HAP-1 (cell line): Measurements from ENCODE around the gene SYT2.
"Not testable (repeated sequence)": the region's sequence is repeated elsewhere in the genome, so short reads cannot be mapped to it uniquely, and the experiment has no call there.

Experiments used
- DNase-seq, 2 experiments: peaks; one replicate each; pipeline ENCODE4 v3.0.0-alpha.2; 2016 to 2020; ENCODE audit warnings: low spot score in 2 of 2
- H3K27me3 ChIP-seq: fragments of 250-450 bp; sonication (Bioruptor Pico); 2 replicates; pipeline ENCODE4 v1.5.1; 2020; ENCODE audit warnings: low read depth, mild to moderate bottlenecking, moderate library complexity
- H3K36me3 ChIP-seq: fragments of 250-450 bp; sonication (Bioruptor Pico); replicated peaks from 2 replicates; pipeline ENCODE4 v1.5.1; 2020; ENCODE audit warnings: mild to moderate bottlenecking
- H3K4me1 ChIP-seq: fragments of 250-450 bp; sonication (Bioruptor Pico); 2 replicates; pipeline ENCODE4 v1.5.1; 2020; ENCODE audit warnings: mild to moderate bottlenecking
- H3K4me3 ChIP-seq: fragments of 250-450 bp; sonication (Bioruptor Pico); 2 replicates; pipeline ENCODE4 v1.5.1; 2020; ENCODE audit warnings: mild to moderate bottlenecking, moderate library complexity
- H3K9me3 ChIP-seq: fragments of 250-450 bp; sonication (Bioruptor Pico); 2 replicates; pipeline ENCODE4 v1.5.1; 2020; ENCODE audit warnings: mild to moderate bottlenecking, moderate library complexity
- in situ Hi-C: fragments of 300-500 bp; cut with MboI; formaldehyde crosslinking; loops from 3 replicates; pipeline ENCODE4 v1.14.3; 2020; ENCODE audit warnings: low sequenced_read_pairs, inconsistent platforms, mixed read lengths

Gene SYT2

DNA sequence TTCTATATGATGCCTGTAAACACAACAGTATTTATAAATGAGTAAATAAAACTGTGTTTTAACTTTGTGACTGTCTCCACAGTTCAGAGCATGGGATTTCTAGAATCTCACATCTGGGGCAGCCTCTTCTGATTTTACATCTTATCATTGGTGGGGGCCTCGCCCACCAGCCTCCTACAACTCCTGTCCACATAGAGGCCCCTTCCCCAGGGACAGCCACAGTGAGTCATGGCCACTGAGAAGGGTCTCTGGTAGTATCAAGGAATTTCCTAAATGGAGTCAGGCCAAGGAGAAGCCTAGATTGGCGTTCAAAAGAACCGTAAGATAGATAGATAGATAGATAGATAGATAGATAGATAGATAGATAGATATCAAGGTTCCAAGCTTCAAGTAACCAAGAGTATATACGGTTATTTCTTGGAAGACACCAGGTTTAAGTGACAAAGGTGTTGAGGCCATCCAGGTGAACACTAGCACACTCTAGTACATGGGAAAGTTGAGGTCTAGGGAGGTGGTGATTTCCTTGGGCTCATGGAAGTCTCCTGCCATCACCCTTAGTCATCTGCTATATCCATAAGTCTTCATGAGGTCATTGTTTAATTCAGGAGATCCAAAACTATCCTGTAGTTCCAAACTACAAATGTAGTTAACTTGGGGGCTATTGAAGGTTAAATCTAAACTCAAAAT is 121.6 kb downstream of the SYT2 start:
- Histone ChIP-seq H3K4me1 (no peaks in the 10 kb centered on the region), H3K4me3 (no peak overlapping the region), H3K36me3 (no peaks in the 10 kb centered on the region), H3K9me3 (no peaks in the 10 kb centered on the region), H3K27me3 (no peaks in the 10 kb centered on the region)
- no peak for DNase-seq
- in situ Hi-C loops: no loop called here

- H3K4me1 ChIP-seq: no peaks in the 10 kb centered on the region
- in situ Hi-C loops: no loop called here
- H3K9me3 ChIP-seq: no peaks in the 10 kb centered on the region
- no peak for DNase-seq
- H3K36me3 ChIP-seq: no peaks in the 10 kb centered on the region
- H3K4me3 ChIP-seq: no peak overlapping the region
- H3K27me3 ChIP-seq: no peaks in the 10 kb centered on the region
Observed at GRCh38 chr1:202587859-202588485, 122.3 kb downstream of the SYT2 start.

DNA sequence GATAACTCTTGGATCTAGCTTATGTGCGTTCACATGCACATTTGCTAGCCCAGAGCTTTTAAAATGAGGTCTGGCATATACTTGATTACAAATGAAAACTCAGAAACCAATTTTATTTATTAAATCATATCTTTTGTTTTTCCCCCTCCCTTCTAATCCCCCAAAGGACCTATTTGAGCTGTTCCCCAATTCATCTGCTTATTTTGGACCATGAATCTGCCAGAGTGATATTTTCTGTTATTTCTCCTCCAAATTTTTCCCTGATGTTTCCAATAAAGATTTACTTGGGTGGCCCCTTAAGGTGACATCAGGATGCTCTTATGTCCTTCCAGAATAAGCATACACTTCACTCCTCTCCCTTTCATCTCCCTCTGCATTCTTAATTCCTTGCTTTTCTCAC is 123.4 kb downstream of the SYT2 start:
- H3K27me3 ChIP-seq: no peaks in the 10 kb centered on the region
- H3K4me1 ChIP-seq: no peaks in the 10 kb centered on the region
- no peaks in the 10 kb centered on the region for H3K36me3 ChIP-seq
- H3K9me3 ChIP-seq: no peaks in the 10 kb centered on the region
- no peak for DNase-seq
- H3K4me3 ChIP-seq: no peak overlapping the region
- in situ Hi-C loops: no loop called here

GRCh38 chr1:202586018-202586821 is 124.0 kb downstream of the SYT2 start:
- H3K27me3 ChIP-seq: no peaks in the 10 kb centered on the region
- no peak for DNase-seq
- no peaks in the 10 kb centered on the region for H3K4me1 ChIP-seq
- no peaks in the 10 kb centered on the region for H3K9me3 ChIP-seq
- in situ Hi-C loops: no loop called here
- no peak overlapping the region for H3K4me3 ChIP-seq
- H3K36me3 ChIP-seq: no peaks in the 10 kb centered on the region

- DNase-seq: no peak
- no peaks in the 10 kb centered on the region for H3K9me3 ChIP-seq
- H3K36me3 ChIP-seq: no peaks in the 10 kb centered on the region
- no peaks in the 10 kb centered on the region for H3K4me1 ChIP-seq
- in situ Hi-C loops: no loop called here
- no peak overlapping the region for H3K4me3 ChIP-seq
- H3K27me3 ChIP-seq: no peaks in the 10 kb centered on the region
Observed at GRCh38 chr1:202585590-202585933, 124.7 kb downstream of the SYT2 start.

DNA sequence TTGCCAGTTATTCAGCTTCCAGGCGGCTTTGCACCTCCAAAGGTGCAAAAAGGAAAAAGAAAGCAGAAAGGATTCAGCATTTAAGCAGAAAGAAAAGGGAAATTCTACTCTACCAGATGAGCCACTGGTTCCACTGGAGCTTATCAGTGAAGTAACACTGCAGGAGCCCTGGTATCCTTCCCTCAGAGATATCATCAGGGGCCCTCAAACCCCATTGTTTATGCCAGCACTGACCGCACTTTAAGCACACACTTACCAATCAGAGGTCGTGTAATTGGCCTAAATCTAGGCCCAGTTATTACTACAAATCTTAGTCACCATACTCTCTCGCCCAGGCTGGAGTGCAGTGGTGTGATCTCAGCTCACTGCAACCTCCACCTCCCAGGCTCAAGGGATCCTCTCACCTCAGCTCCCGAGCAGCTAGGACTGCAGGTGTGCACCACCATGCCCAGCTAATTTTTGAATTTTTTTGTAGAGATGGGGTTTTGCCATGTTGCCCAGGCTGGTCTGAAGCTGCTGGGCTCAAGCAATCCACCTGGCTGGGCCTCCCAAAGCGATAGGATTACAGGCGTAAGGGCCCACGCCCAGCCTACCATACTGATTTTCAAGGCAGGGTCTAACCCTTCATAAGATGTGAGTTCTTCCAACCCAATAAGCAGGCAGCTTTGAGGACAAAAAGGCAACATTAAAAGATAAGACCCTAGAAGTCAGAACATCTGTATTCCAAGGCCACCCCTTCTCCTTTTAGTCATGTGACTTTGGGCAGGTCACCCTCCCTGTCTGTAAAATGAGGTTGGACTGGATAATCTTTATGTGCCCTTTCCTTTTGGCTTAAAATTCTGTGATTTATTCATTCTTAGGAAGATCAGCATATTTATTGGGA is 125.3 kb downstream of the SYT2 start:
- no peak overlapping the region for H3K4me3 ChIP-seq
- DNase-seq: no peak
- in situ Hi-C loops: no loop called here
- no peaks in the 10 kb centered on the region for H3K4me1 ChIP-seq
- H3K36me3 ChIP-seq: no peaks in the 10 kb centered on the region
- no peaks in the 10 kb centered on the region for H3K27me3 ChIP-seq
- no peaks in the 10 kb centered on the region for H3K9me3 ChIP-seq

DNA sequence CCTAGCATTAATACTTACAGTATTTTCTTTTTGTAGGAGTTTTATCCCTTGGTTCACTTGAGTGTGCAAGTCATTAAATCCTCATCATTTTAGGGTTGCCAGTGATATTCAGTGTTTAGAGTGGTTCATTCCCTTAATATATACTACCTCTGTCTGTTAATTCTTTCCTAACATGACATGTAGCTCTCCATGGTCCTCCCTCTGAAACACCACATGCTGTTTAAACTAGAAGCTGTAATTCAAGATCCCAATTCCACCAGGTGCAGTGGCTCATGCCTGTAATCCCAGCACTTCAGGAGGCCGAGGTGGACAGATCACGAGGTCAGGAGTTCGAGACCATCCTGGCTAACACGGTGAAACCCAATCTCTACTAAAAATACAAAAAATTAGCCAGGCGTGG is 127.9 kb downstream of the SYT2 start:
- H3K27me3 ChIP-seq, in situ Hi-C loops, H3K4me3 ChIP-seq, DNase-seq, H3K9me3 ChIP-seq, H3K36me3 ChIP-seq: not testable (repeated sequence)
- peaks cover 15% of the 10 kb centered on the region for H3K4me1 ChIP-seq

GRCh38 chr1:202580619-202581018 is 129.6 kb downstream of the SYT2 start:
- Histone ChIP-seq H3K4me3 (no peak overlapping the region), H3K4me1 (peaks cover 27% of the 10 kb centered on the region), H3K36me3 (no peaks in the 10 kb centered on the region), H3K27me3 (no peaks in the 10 kb centered on the region), H3K9me3 (no peaks in the 10 kb centered on the region)
- no peak for DNase-seq
- in situ Hi-C loops: no loop called here

- Histone ChIP-seq H3K4me1 (peaks cover 27% of the 10 kb centered on the region), H3K36me3 (no peaks in the 10 kb centered on the region), H3K4me3 (no peak overlapping the region), H3K27me3 (no peaks in the 10 kb centered on the region), H3K9me3 (no peaks in the 10 kb centered on the region)
- in situ Hi-C loops: no loop called here
- no peak for DNase-seq
Observed at GRCh38 chr1:202579806-202580205, 130.4 kb downstream of the SYT2 start.

DNA sequence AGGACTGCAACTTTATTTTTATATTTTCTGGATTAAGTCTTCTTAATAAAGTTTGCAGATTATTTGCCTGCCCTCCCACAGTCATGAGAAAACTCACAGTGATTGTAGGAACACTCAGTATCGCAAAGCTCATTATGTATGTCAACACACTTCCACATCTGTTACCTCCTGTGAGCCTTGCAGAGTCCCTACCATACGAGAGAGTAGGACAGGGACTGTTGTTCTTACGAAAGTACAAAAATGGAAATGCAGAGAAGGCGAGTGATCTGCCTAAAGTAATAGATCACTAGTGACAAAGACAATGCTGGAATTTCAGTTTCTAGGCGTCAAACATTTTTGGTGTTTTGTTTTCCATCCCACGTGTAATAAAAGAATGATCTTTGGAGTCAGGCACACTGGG is 131.7 kb downstream of the SYT2 start:
- H3K27me3 ChIP-seq: no peaks in the 10 kb centered on the region
- peaks cover 27% of the 10 kb centered on the region for H3K4me1 ChIP-seq
- no peak for DNase-seq
- no peaks in the 10 kb centered on the region for H3K9me3 ChIP-seq
- H3K4me3 ChIP-seq: no peak overlapping the region
- in situ Hi-C loops: no loop called here
- H3K36me3 ChIP-seq: no peaks in the 10 kb centered on the region

GRCh38 chr1:202578001-202578504 is 132.2 kb downstream of the SYT2 start:
- Histone ChIP-seq H3K4me1 (peaks cover 27% of the 10 kb centered on the region), H3K27me3 (no peaks in the 10 kb centered on the region), H3K4me3 (no peak overlapping the region), H3K9me3 (no peaks in the 10 kb centered on the region), H3K36me3 (no peaks in the 10 kb centered on the region)
- in situ Hi-C loops: no loop called here
- DNase-seq: peak; percentile 24 to 33

DNA sequence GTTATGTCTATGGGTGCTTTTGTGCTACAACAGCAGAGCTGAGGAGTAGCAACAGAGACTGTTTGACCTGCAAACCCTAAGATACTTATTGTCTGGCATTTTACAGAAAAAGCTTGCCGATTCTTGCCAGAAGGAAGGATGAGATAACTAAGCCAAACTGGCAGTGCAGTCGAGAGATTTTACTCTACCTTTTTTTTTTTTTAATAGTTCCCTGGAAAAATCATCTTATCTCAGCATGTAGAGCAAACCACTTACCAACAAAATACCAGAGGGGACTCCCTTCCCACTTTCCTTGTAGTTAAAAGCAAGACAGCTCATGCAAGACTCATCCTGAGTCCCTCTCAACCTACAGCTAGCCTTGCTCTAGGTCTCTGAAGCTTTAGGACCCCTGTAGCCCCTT is 132.9 kb downstream of the SYT2 start:
- H3K9me3 ChIP-seq: no peaks in the 10 kb centered on the region
- H3K27me3 ChIP-seq: no peaks in the 10 kb centered on the region
- in situ Hi-C loops: no loop called here
- H3K4me3 ChIP-seq: no peak overlapping the region
- H3K4me1 ChIP-seq: peaks cover 27% of the 10 kb centered on the region
- peak in 1 of 2 experiments; percentile 29 for DNase-seq
- no peaks in the 10 kb centered on the region for H3K36me3 ChIP-seq

DNA sequence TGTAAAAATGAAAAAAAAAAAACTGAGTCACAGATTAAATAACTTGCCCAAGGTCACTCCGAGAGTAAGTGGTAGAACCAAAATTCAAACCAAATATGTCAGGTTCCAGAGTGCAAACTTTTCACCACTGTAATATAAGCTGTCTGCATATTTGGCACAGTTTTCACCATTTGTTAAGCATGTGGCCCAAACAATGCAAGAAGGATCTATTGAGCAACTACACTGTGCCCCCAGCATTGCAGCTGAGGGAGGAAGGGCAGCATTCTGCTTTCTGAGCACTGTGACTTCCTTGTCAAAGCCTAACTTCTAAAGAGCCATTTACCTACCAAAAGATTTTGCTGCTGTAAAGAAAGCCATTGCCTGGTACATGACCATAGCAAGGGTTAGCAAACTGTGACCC is 133.4 kb downstream of the SYT2 start:
- no peaks in the 10 kb centered on the region for H3K9me3 ChIP-seq
- H3K4me1 ChIP-seq: peaks cover 27% of the 10 kb centered on the region
- in situ Hi-C loops: no loop called here
- H3K36me3 ChIP-seq: no peaks in the 10 kb centered on the region
- no peak overlapping the region for H3K4me3 ChIP-seq
- no peaks in the 10 kb centered on the region for H3K27me3 ChIP-seq
- peak; percentile 60 to 62 for DNase-seq
